GM19035 (cell line): ENCODE data around the gene SH3GL3.

Experiments
- ATAC-seq: cut with Tn5 transposase; IDR thresholded peaks from one replicate; pipeline ENCODE4 v1.9.1; 2021; ENCODE audit not compliant: unreplicated experiment

Gene SH3GL3

GRCh38 chr15:83503595-83504364, 56.6 kb downstream of the SH3GL3 start:
- ATAC-seq, result no peak

DNA sequence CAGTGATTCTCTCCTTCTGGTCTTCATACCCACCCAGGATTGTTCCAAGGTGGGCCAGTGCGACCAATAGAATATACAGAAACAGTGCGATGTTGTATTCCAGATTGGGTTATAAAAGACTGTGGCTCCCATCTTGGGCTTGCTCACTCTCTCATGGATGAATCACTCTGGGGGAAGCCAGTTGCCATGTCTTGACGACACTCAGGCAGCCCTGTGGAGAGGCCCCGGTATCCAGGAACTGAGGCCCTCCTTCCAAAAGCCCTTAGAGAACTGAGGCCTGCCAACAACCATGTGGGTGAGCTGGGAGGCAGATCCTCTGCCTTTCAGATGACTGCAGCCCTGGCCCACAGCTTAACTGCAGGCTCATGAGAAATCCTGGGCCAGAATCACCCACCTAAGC, 57.2 kb downstream of the SH3GL3 start:
- no peak for ATAC-seq

- no peak for ATAC-seq
Observed at GRCh38 chr15:83510001-83510400, 62.9 kb downstream of the SH3GL3 start.

DNA sequence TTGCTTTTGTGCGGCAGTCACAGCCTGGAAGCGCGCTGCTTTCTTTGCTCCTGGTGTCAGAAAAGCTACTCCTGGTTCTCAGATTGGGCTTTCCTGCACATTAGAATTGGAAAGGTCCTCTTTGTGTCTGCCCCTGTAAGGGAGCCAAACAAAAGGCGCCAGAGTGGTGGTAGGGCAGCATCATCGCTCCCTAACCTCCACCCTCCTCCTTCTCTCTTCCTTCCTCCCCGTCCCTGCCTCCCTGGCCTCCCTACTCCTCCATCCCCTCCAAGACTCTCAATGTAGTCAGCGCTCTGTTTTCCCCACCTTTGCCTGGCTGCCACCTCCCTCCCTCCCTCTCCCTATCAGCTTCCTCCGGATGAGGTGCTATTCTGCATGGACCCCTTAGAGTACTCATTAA, 65.3 kb downstream of the SH3GL3 start:
- no peak for ATAC-seq

DNA sequence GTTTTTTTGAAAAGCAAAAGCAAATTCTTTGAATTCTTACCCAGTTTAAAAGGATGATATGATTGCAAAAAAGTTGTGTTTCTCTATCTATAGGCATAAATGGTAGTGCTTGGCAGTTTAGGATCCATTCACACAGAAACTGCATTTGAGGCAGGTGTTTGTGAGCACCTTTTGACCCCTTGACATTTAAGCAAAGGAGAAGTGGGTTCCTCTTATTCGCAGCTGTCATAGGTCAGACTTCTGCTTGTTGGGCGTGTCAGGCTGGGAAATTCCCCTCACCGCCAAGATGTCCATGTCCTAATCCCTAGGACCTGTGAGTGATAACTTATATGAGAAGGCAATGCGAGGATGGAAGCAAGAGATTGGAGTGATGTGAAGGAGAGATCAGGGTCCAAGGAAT, 67.4 kb downstream of the SH3GL3 start:
- no peak for ATAC-seq

- ATAC-seq, result no peak
Observed at GRCh38 chr15:83515164-83515563, 68.0 kb downstream of the SH3GL3 start.

GRCh38 chr15:83516935-83517334, 69.8 kb downstream of the SH3GL3 start:
- no peak for ATAC-seq

DNA sequence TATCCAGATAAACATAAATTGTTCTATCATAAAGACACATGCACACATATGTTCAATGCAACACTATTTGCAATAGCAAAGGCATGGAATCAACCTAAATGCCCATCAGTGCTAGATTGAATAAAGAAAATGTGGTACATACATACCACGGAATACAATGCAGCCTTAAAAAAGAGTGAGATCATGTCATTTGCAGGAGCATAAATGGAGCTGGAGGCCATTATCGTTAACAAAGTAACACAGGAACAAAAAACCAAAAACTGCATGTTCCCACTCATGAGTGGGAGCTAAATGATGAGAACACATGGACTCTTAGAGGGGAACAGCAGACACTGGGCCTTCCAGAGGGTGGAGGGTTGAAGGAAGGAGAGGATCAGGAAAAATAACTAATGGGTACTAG, 79.2 kb downstream of the SH3GL3 start:
- no peak for ATAC-seq

GRCh38 chr15:83533410-83533962, 86.3 kb downstream of the SH3GL3 start:
- ATAC-seq, result no peak

- no peak for ATAC-seq
Observed at GRCh38 chr15:83537606-83538005, 90.5 kb downstream of the SH3GL3 start.

DNA sequence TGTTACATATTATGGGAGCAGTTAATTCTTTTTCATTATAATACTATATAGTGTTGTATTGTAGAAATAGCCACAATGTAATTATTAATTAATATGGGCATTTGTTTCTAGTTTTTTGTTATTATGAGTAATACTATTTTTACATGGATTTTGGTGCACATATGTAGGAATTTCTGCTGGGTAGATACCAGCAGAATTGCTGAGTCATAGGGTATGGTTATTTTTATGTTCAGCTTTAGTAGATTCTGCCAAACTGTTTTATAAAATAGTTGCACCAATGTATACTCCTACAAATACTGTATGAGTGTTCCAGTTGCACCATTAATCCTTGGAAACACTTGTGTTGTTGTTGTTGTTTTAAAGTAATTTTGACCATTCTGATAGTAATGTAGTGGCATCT, 91.5 kb downstream of the SH3GL3 start:
- no peak for ATAC-seq

GRCh38 chr15:83545804-83546511, 98.8 kb downstream of the SH3GL3 start:
- no peak for ATAC-seq

- no peak for ATAC-seq
Observed at GRCh38 chr15:83546512-83546888, 99.4 kb downstream of the SH3GL3 start.

GRCh38 chr15:83547168-83547567, 100.0 kb downstream of the SH3GL3 start:
- ATAC-seq, result no peak

DNA sequence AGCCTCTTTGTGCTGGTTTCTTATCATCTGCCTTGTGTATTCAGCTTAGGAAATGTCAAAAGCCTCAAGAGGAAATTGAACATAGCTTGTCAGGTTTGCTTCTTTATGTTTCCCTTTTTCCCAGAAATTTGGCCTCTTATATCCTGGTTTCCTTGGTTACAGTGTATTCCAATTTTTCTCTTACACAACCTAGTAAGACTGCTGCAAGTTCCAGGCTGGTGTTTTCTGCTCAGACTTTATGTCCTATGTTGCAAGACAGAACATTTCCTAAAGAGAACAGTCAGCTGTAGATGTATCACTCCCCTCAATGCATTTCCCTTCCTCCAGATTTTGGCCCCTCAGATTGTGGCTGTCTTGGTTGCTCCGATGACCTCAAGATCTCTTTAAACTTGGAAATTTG, 102.5 kb downstream of the SH3GL3 start:
- ATAC-seq, result no peak

GRCh38 chr15:83554558-83554957, 107.4 kb downstream of the SH3GL3 start:
- ATAC-seq, result no peak

- no peak for ATAC-seq
Observed at GRCh38 chr15:83555383-83555782, 108.2 kb downstream of the SH3GL3 start.

DNA sequence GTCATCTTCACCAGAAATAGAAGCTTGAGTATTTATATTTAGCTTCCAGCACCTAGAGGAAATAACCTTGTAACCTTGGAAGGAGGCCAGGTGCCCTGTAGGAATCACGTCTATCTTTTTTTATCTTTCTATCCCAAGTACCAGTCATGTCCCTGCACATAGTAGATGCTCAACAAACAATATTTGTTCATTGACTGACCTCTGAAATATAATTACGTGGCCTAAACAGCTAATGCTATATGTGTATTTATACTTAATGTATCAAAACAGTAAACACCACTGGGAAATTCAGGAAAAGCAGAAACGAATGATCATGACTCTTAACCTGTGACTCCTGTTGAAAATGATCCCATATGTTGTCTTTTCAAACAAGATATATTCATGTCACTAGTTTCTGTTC, 108.9 kb downstream of the SH3GL3 start:
- ATAC-seq, result no peak

GRCh38 chr15:83556754-83557153, 109.6 kb downstream of the SH3GL3 start:
- no peak for ATAC-seq

GRCh38 chr15:83558146-83558545, 111.0 kb downstream of the SH3GL3 start:
- ATAC-seq, result no peak

- peak; percentile 73 for ATAC-seq
Observed at GRCh38 chr15:83559310-83559966, 112.3 kb downstream of the SH3GL3 start.

DNA sequence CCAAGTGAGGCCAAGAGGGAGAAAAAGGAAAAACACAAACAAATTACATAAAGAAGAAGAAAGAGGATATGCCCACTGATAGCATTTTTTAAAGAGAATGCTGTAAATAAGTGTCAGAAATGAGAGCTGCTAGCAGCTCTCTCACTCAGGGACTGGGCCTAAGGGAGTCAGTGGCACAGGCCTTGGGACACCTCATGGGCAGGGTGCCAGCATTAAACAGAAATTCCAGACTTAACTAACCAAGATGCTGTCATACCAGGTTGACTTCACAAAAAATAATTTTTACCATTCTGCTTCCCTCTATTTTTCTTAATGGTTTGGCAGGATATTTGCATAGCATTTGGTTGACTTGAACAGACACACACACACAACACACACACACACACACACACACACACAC, 114.5 kb downstream of the SH3GL3 start:
- no peak for ATAC-seq
